HEK293 (cell line): ENCODE data around the gene MYOCOS.

Source experiments
- CTCF ChIP-seq: fragments of 450-650 bp; formaldehyde crosslinking; IDR thresholded peaks from 2 replicates; pipeline ENCODE4 v1.5.1; 2016; ENCODE audit warnings: missing biosample characterization, missing genetic modification characterization
- ZBTB11 ChIP-seq: fragments of 450-650 bp; formaldehyde crosslinking; conservative IDR thresholded peaks from 2 replicates; pipeline ENCODE4 v1.5.1; 2016; ENCODE audit warnings: low read depth, missing biosample characterization, missing genetic modification characterization
- ZBTB8A ChIP-seq: fragments of 450-650 bp; formaldehyde crosslinking; IDR thresholded peaks from 2 replicates; pipeline ENCODE4 v1.5.1; 2016; ENCODE audit warnings: missing biosample characterization, missing genetic modification characterization
- ZFHX2 ChIP-seq: fragments of 450-650 bp; formaldehyde crosslinking; conservative IDR thresholded peaks from 2 replicates; pipeline ENCODE4 v1.5.1; 2016; ENCODE audit warnings: missing biosample characterization, missing genetic modification characterization
- ZNF274 ChIP-seq, 2 experiments: fragments of 200-500 bp in 1 of 2; fragments of 450-650 bp in 1 of 2; sonication (Bioruptor generic) in 1 of 2; formaldehyde crosslinking in 1 of 2; IDR thresholded peaks; 2 replicates each; pipeline versions ENCODE4 v1.5.1 to v1.6.1; 2014 to 2016; ENCODE audit warnings: borderline replicate concordance in 1 of 2, inconsistent platforms in 1 of 2, low read length in 1 of 2, missing biosample characterization in 1 of 2, missing genetic modification characterization in 1 of 2

- TF ChIP-seq ZBTB8A (tag by site-specific recombination) (no peak), CTCF (tag by site-specific recombination) (no peak), ZFHX2 (tag by site-specific recombination) (no peak), ZNF274 (IDR thresholded peaks at IDR 0.05; ENCODE audit: low read length) (no peak), ZNF274 (tag by site-specific recombination; IDR thresholded peaks at IDR 0.05; ENCODE audit: borderline replicate concordance) (no peak), ZBTB11 (tag by site-specific recombination) (no peak)
These were observed 52.7 kb downstream of the MYOCOS start for GRCh38 chr1:171674431-171675405.
